ENCODE measurements around the gene RFESD. TPM values are rescaled to one million over a fixed set of nuclear protein-coding genes. Genes with fewer than 3 reads are reported as not detected.
A peak's percentile ranks its signal among the peaks of the same experiment; 100 is the strongest.

Gene RFESD
- total and polyA plus RNA-seq, 3 donors from 2014 or later, result 11.8 to 25.1 (median 12.8) TPM

- H3K9me3 ChIP-seq, result no peaks in the 10 kb centered on the region
- TF ChIP-seq CTCF (IDR thresholded peaks at IDR 0.05) (no peak), POLR2A (IDR thresholded peaks at IDR 0.05) (no peak)
- no peaks in the 10 kb centered on the region for H3K4me1 ChIP-seq
- intact Hi-C loops (cut with DNase I; ENCODE audit: low total_unique reads), result no loop called here
- no peak overlapping the region for H3K27ac ChIP-seq
- no peak overlapping the region for H3K4me3 ChIP-seq
- WGBS, 2 donors, result 94 to 95% methylated on average over 3 of the region's 3 CpGs
- no peak for DNase-seq
- no peaks in the 10 kb centered on the region for H3K27me3 ChIP-seq
- H3K36me3 ChIP-seq (ENCODE audit: low read depth, missing control alignments), result no peaks in the 10 kb centered on the region
Observed at GRCh38 chr5:95633671-95634070, 12.9 kb upstream of the RFESD start.

GRCh38 chr5:95634081-95634480 is 12.5 kb upstream of the RFESD start:
- Histone ChIP-seq H3K4me1 (no peaks in the 10 kb centered on the region), H3K9me3 (no peaks in the 10 kb centered on the region), H3K27ac (no peak overlapping the region), H3K4me3 (no peak overlapping the region), H3K27me3 (no peaks in the 10 kb centered on the region), H3K36me3 (ENCODE audit: low read depth, missing control alignments) (no peaks in the 10 kb centered on the region)
- no peak for TF ChIP-seq POLR2A (IDR thresholded peaks at IDR 0.05)
- TF ChIP-seq CTCF (IDR thresholded peaks at IDR 0.05), result no peak
- intact Hi-C loops (cut with DNase I; ENCODE audit: low total_unique reads), result no loop called here
- WGBS, 2 donors, result 94 to 95% methylated on average over 3 of the region's 3 CpGs
- DNase-seq, result no peak

GRCh38 chr5:95638632-95639031 is 7.9 kb upstream of the RFESD start:
- H3K4me3 ChIP-seq, result no peak overlapping the region
- H3K36me3 ChIP-seq (ENCODE audit: low read depth, missing control alignments), result no peaks in the 10 kb centered on the region
- intact Hi-C loops (cut with DNase I; ENCODE audit: low total_unique reads), result no loop called here
- H3K4me1 ChIP-seq, result peaks cover 14% of the 10 kb centered on the region
- no peaks in the 10 kb centered on the region for H3K9me3 ChIP-seq
- DNase-seq, result no peak
- 88 to 89% methylated on average over 3 of the region's 3 CpGs for WGBS, 2 donors
- H3K27ac ChIP-seq, result no peak overlapping the region
- TF ChIP-seq POLR2A (IDR thresholded peaks at IDR 0.05) (no peak), CTCF (IDR thresholded peaks at IDR 0.05) (no peak)
- H3K27me3 ChIP-seq, result no peaks in the 10 kb centered on the region

- intact Hi-C loops (cut with DNase I; ENCODE audit: low total_unique reads), result loop anchor here (10.0 kb wide), 1 partner anchor 203 kb away; no protein-coding TSS in a partner anchor
- Histone ChIP-seq H3K27ac (peak overlapping the region; percentile 55 to 79), H3K4me1 (peaks cover 14% of the 10 kb centered on the region), H3K9me3 (no peaks in the 10 kb centered on the region), H3K4me3 (no peak overlapping the region), H3K27me3 (no peaks in the 10 kb centered on the region), H3K36me3 (ENCODE audit: low read depth, missing control alignments) (no peaks in the 10 kb centered on the region)
- TF ChIP-seq POLR2A (IDR thresholded peaks at IDR 0.05), result no peak
- no peak for TF ChIP-seq CTCF (IDR thresholded peaks at IDR 0.05)
- peak; percentile 74 for DNase-seq
- 33 to 58% methylated on average over 5 of the region's 5 CpGs for WGBS, 2 donors
Observed at GRCh38 chr5:95641741-95642220, 4.8 kb upstream of the RFESD start.

- 86 to 89% methylated on average over 7 of the region's 7 CpGs for WGBS, 2 donors
Observed at GRCh38 chr5:95643152-95643551, 3.4 kb upstream of the RFESD start.

More at GRCh38 chr5:95643152-95643551, 3.4 kb upstream of the RFESD start:
- Histone ChIP-seq H3K27me3 (no peaks in the 10 kb centered on the region), H3K4me3 (no peak overlapping the region), H3K4me1 (peaks cover 18% of the 10 kb centered on the region), H3K36me3 (ENCODE audit: low read depth, missing control alignments) (no peaks in the 10 kb centered on the region), H3K27ac (no peak overlapping the region), H3K9me3 (no peaks in the 10 kb centered on the region)
- DNase-seq, result no peak
- no peak for TF ChIP-seq POLR2A (IDR thresholded peaks at IDR 0.05)
- TF ChIP-seq CTCF (IDR thresholded peaks at IDR 0.05), result no peak
- intact Hi-C loops (cut with DNase I; ENCODE audit: low total_unique reads), result loop anchor here (10.0 kb wide), 1 partner anchor 202 kb away; no protein-coding TSS in a partner anchor

Data from testis (tissue), 3 donors.